Retina (tissue), 1 donor: Measurements from ENCODE around the gene CAMTA1.
"Not testable (repeated sequence)": the region's sequence is repeated elsewhere in the genome, so short reads cannot be mapped to it uniquely, and the experiment has no call there.

Source experiments
- DNase-seq: peaks from one replicate; pipeline ENCODE4 v3.0.0-alpha.2; 2016

Gene CAMTA1

GRCh38 chr1:6911974-6912373 is 126.7 kb downstream of the CAMTA1 start:
- DNase-seq = peak; percentile 67

- DNase-seq = peak; percentile 67
These were observed 127.3 kb downstream of the CAMTA1 start for GRCh38 chr1:6912518-6912917.

- DNase-seq = no peak
These were observed 127.8 kb downstream of the CAMTA1 start for GRCh38 chr1:6913086-6913485.

GRCh38 chr1:6914706-6915105 is 129.5 kb downstream of the CAMTA1 start:
- DNase-seq = no peak

- no peak for DNase-seq
These were observed 130.8 kb downstream of the CAMTA1 start for GRCh38 chr1:6915999-6916565.

GRCh38 chr1:6917067-6917466 is 131.8 kb downstream of the CAMTA1 start:
- no peak for DNase-seq

GRCh38 chr1:6918186-6918924 is 133.1 kb downstream of the CAMTA1 start:
- no peak for DNase-seq

GRCh38 chr1:6918925-6919511 is 133.8 kb downstream of the CAMTA1 start:
- no peak for DNase-seq

- DNase-seq = not testable (repeated sequence)
These were observed 136.3 kb downstream of the CAMTA1 start for GRCh38 chr1:6921506-6921905.

- peak; percentile 56 for DNase-seq
These were observed 137.1 kb downstream of the CAMTA1 start for GRCh38 chr1:6922096-6922931.

GRCh38 chr1:6923012-6923411 is 137.8 kb downstream of the CAMTA1 start:
- DNase-seq = no peak

GRCh38 chr1:6923416-6923815 is 138.2 kb downstream of the CAMTA1 start:
- no peak for DNase-seq

GRCh38 chr1:6923955-6924881 is 139.0 kb downstream of the CAMTA1 start:
- no peak for DNase-seq

GRCh38 chr1:6924891-6925290 is 139.6 kb downstream of the CAMTA1 start:
- DNase-seq = no peak

- DNase-seq = no peak
These were observed 142.4 kb downstream of the CAMTA1 start for GRCh38 chr1:6927626-6928025.

- no peak for DNase-seq
These were observed 143.0 kb downstream of the CAMTA1 start for GRCh38 chr1:6928106-6928885.

GRCh38 chr1:6930732-6931300 is 145.6 kb downstream of the CAMTA1 start:
- no peak for DNase-seq

- DNase-seq = no peak
These were observed 150.2 kb downstream of the CAMTA1 start for GRCh38 chr1:6935361-6935883.

- no peak for DNase-seq
These were observed 150.8 kb downstream of the CAMTA1 start for GRCh38 chr1:6935911-6936690.

GRCh38 chr1:6937048-6937447 is 151.8 kb downstream of the CAMTA1 start:
- no peak for DNase-seq
